Breast epithelium (tissue), 4 donors: Measurements from ENCODE around the gene JPH2. TPM values are rescaled to one million over a fixed set of nuclear protein-coding genes. Genes with fewer than 3 reads are reported as not detected.

Experiments
- DNase-seq, 2 donors: peaks; one replicate each; pipeline ENCODE4 v3.0.0-alpha.2; 2019; ENCODE audit warnings: low spot score in 2 of 2
- H3K27ac ChIP-seq, 2 donors: fragments of 200-600 bp; sonication (generic) in 1 of 2; one replicate each; pipeline ENCODE4 v1.5.1; 2016 to 2019; ENCODE audit warnings: mild to moderate bottlenecking in 1 of 2
- H3K27me3 ChIP-seq, 2 donors: fragments of 200-600 bp; sonication (generic) in 1 of 2; one replicate each; pipeline versions ENCODE4 v1.5.1 to v1.6.0; 2017 to 2019; ENCODE audit warnings: control low read depth in 1 of 2, mild to moderate bottlenecking in 1 of 2
- H3K36me3 ChIP-seq: fragments of 200-600 bp; one replicate; pipeline ENCODE4 v1.5.1; 2019
- H3K4me1 ChIP-seq, 2 donors: fragments of 200-600 bp; sonication (generic); one replicate each; pipeline ENCODE4 v1.5.1; 2016 to 2019; ENCODE audit warnings: control low read depth in 1 of 2
- H3K4me3 ChIP-seq, 3 donors: fragments of 200-600 bp; sonication (generic); 1 replicate in 2 of 3; 2 replicates in 1 of 3; pipeline ENCODE4 v1.5.1; 2016 to 2019; ENCODE audit warnings: mild to moderate bottlenecking in 3 of 3, moderate library complexity in 2 of 3
- H3K9me3 ChIP-seq, 2 donors: fragments of 200-600 bp; sonication (generic) in 1 of 2; one replicate each; pipeline ENCODE4 v1.5.1; 2016 to 2019; ENCODE audit warnings: control low read depth in 1 of 2
- POLR2A ChIP-seq: fragments of 450-650 bp; IDR thresholded peaks from one replicate; pipeline ENCODE4 v1.6.1; 2016; ENCODE audit warnings: antibody characterized with exemption, mild to moderate bottlenecking, moderate library complexity
- POLR2AphosphoS5 ChIP-seq, 3 donors: sonication (generic); formaldehyde crosslinking; IDR thresholded peaks; one replicate each; pipeline ENCODE4 v1.6.1; 2017; ENCODE audit warnings: antibody characterized with exemption in 3 of 3
- intact Hi-C: fragments of 100-400 bp; cut with DNase I; formaldehyde crosslinking; loops from one replicate; pipeline ENCODE4 v1.15.1; 2023; ENCODE audit warnings: low total_unique reads
- total RNA-seq, 3 donors: library from RNA; depleted of rRNA; stranded (reverse); fragments of >200 nt; gene quantifications; one replicate each; pipeline ENCODE4 v1.1.0, GENCODE V29; 2016
- TF ChIP-seq, protein P1 (sequence below), 3 donors: fragments of 450-650 bp; IDR thresholded peaks; one replicate each; pipeline ENCODE4 v1.5.1; 2016 to 2017; ENCODE audit warnings: antibody characterized with exemption in 3 of 3, mild to moderate bottlenecking in 3 of 3, moderate library complexity in 3 of 3

Gene JPH2
- total RNA-seq, 3 donors from 2014 or later = 9.3 to 16.4 (median 16.2) TPM

DNA sequence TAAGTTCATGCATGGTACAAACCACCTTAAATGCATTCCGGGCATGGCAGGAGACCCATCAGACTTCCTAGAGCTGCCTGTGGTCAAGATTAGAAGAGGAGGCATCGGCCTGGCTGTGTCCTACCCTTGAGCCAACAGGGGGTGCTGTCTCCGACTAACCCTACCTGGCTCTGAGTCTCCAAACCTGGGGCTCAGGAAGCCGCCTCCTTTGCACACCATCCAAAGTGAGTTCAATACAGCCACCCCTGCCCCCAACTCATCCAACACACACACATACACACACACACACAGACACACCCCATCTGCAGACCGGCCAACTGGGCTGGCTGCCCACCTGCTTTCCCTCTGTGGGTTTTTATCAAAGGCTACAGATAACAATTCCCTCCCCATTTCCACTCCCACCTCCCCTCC, 77.0 kb downstream of the JPH2 start:
- TF ChIP-seq POLR2A (no peak), POLR2AphosphoS5 (IDR thresholded peaks at IDR 0.05) (no peak)
- TF ChIP-seq, protein P1, sequence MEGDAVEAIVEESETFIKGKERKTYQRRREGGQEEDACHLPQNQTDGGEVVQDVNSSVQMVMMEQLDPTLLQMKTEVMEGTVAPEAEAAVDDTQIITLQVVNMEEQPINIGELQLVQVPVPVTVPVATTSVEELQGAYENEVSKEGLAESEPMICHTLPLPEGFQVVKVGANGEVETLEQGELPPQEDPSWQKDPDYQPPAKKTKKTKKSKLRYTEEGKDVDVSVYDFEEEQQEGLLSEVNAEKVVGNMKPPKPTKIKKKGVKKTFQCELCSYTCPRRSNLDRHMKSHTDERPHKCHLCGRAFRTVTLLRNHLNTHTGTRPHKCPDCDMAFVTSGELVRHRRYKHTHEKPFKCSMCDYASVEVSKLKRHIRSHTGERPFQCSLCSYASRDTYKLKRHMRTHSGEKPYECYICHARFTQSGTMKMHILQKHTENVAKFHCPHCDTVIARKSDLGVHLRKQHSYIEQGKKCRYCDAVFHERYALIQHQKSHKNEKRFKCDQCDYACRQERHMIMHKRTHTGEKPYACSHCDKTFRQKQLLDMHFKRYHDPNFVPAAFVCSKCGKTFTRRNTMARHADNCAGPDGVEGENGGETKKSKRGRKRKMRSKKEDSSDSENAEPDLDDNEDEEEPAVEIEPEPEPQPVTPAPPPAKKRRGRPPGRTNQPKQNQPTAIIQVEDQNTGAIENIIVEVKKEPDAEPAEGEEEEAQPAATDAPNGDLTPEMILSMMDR (IDR thresholded peaks at IDR 0.05) = peak in 1 of 3 donors; percentile 9
- intact Hi-C loops = no loop called here
- no peak overlapping the region for H3K27ac ChIP-seq
- H3K27me3 ChIP-seq = peaks cover 0 to 1% of the 10 kb centered on the region in 2 donors
- DNase-seq = no peak
- H3K9me3 ChIP-seq = no peaks in the 10 kb centered on the region
- H3K4me3 ChIP-seq = no peak overlapping the region
- H3K4me1 ChIP-seq = no peaks in the 10 kb centered on the region
- H3K36me3 ChIP-seq = no peaks in the 10 kb centered on the region

DNA sequence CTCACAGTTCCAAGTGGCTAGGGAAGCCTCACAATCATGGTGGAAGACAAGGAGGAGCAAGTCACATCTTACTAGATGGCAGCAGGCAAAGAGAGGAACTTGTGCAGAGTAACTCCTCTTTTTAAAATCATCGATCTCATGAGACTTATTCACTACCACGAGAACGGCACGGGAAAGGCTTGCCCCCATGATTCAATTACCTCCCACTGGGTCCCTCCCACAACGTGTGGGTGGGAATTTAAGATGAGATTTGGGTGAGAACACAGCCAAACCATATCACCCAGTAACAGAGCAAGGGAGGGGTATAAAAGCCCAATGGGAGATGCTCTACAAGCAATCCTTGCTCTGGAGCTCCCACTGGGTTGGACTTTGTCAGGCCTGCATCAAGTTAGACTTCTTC, 80.4 kb downstream of the JPH2 start:
- peaks cover 0 to 7% of the 10 kb centered on the region in 2 donors for H3K9me3 ChIP-seq
- H3K36me3 ChIP-seq = no peaks in the 10 kb centered on the region
- no peaks in the 10 kb centered on the region for H3K27me3 ChIP-seq
- H3K4me3 ChIP-seq = no peak overlapping the region
- intact Hi-C loops = no loop called here
- TF ChIP-seq POLR2A (no peak), POLR2AphosphoS5 (IDR thresholded peaks at IDR 0.05) (no peak)
- TF ChIP-seq, protein P1 (IDR thresholded peaks at IDR 0.05) = no peak
- DNase-seq = no peak
- H3K4me1 ChIP-seq = no peaks in the 10 kb centered on the region
- no peak overlapping the region for H3K27ac ChIP-seq

DNA sequence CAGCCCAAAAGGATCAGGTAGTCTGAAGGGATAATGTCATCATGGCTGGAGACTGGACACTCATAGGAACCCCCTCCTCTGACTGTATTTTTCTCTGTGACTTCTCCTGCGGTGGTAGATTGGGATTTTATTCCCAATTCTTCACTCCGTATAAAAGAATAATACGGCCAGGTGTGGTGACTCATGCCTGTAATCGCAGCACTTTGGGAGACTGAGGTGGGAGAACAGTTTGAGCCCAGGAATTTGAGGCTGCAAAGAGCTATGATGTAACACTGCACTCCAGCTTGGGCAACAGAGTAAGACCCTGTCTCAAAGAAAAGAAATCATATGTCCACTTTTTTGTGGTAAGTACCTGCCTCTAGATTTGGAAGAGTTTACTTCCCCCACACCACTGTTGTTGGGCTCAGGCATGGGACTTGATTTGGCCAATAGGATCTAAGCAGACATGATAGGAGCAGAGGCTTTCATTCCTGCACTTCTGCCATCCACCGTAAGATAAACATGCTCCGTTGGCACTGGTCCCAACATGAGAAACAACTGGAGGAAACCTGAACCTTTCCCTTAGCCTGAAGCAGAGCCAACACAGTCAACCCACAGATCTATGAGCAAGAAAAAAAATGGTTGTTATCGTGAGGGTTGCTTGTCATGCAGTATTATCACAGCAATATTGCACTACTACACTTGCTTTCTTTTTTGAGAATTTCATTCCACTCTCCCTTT, 82.0 kb downstream of the JPH2 start:
- H3K4me3 ChIP-seq = no peak overlapping the region
- H3K36me3 ChIP-seq = no peaks in the 10 kb centered on the region
- no peak for TF ChIP-seq POLR2AphosphoS5 (IDR thresholded peaks at IDR 0.05)
- H3K27ac ChIP-seq = no peak overlapping the region
- H3K27me3 ChIP-seq = no peaks in the 10 kb centered on the region
- intact Hi-C loops = no loop called here
- no peaks in the 10 kb centered on the region for H3K4me1 ChIP-seq
- DNase-seq = no peak
- peaks cover 0 to 7% of the 10 kb centered on the region in 2 donors for H3K9me3 ChIP-seq

DNA sequence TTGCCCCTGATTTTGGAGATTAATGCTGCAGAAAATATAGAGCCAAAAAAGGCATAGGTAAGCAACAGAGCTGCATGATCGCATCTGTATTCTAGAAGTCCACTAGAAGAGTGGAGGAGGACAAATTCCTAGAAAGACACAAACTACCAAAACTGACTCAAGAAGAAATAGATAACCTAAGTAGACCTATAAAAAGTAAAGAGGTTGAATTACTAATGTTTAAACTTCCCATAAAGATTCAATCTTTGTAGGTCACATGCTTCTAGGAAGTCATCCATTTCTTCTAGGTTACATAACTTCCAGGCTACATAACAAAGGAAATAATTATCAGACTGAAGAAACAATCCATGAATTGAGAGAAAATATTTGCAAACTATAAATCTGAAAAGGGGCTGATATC, 84.4 kb downstream of the JPH2 start:
- H3K9me3 ChIP-seq = peaks cover 0 to 7% of the 10 kb centered on the region in 2 donors
- no peaks in the 10 kb centered on the region for H3K27me3 ChIP-seq
- H3K27ac ChIP-seq = no peak overlapping the region
- H3K4me3 ChIP-seq = no peak overlapping the region
- no peak for TF ChIP-seq POLR2A
- no peak for TF ChIP-seq POLR2AphosphoS5 (IDR thresholded peaks at IDR 0.05)
- TF ChIP-seq, protein P1 (IDR thresholded peaks at IDR 0.05) = no peak
- H3K4me1 ChIP-seq = no peaks in the 10 kb centered on the region
- intact Hi-C loops = no loop called here
- no peaks in the 10 kb centered on the region for H3K36me3 ChIP-seq
- no peak for DNase-seq

DNA sequence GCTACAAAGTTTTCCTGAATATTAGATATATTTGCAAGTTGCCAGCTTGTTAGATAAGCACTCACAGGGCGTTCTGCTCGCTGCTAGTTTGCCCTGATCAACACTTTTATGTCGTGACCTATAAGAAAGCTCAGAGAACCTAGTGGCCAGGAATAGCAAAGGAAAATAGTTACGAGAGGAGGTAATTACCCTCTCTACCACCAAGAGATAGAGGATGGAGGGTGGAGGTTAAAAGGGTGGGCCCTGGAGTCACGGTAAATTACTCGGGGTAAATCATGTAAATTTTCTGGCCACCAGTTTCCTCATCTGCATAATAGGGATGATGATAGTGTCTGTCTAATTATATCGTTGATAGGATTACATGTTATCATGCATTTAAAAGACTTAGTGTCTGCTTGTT, 87.2 kb downstream of the JPH2 start:
- no peak for DNase-seq
- Histone ChIP-seq H3K36me3 (no peaks in the 10 kb centered on the region), H3K9me3 (peaks cover 0 to 7% of the 10 kb centered on the region in 2 donors), H3K4me3 (no peak overlapping the region), H3K27me3 (no peaks in the 10 kb centered on the region), H3K27ac (no peak overlapping the region), H3K4me1 (no peaks in the 10 kb centered on the region)
- intact Hi-C loops = no loop called here
- TF ChIP-seq POLR2AphosphoS5 (IDR thresholded peaks at IDR 0.05) = no peak
- TF ChIP-seq POLR2A = no peak
- TF ChIP-seq, protein P1 (IDR thresholded peaks at IDR 0.05) = no peak
